GM19238 (cell line): ENCODE data around the gene NDUFA13.
A peak's percentile ranks its signal among the peaks of the same experiment; 100 is the strongest.

Experiments used
- DNase-seq: peaks from one replicate; pipeline ENCODE4 v3.0.0; 2011; ENCODE audit warnings: low spot score; ENCODE audit not compliant: insufficient read length

The NDUFA13 gene

DNA sequence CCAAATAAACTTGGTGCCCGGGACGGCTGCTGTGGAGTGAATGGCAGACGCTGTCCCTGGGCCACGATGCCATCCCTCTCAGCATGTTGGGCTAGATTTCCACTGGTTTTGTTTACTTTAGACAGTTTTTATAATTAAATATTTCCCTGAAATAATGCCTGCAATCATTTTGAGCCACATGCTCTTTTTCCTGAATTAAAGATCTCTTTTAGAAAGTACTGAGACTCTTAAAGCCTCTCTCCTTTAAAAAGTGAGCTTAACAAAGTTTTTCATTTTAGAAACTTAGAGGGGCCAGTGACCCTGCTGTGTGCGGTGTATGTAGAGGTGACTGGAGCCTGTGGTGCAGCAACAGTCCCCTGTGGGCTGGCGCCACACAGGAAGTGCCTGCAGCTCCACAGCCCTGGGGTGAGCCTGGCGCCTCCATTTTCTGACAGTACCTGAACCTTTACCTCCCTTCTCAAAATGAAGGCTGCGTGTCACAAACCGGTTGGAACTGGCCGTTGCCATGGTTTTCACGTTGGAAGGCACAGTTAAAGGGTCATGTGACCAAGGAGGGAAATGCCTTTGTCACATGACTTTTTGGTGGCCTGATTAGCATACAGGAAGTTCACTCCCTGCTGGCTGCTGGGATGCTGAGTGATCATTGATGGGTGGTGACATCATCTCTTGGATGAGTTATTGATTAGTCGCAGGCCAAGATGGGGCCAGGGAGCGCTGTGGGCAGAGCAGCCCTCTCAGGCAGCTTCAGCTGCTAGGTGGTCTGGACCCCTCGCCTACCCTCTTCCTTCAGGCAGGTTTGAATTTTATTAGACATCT is 26.9 kb upstream of the NDUFA13 start:
- DNase-seq, result peak; percentile 70

DNA sequence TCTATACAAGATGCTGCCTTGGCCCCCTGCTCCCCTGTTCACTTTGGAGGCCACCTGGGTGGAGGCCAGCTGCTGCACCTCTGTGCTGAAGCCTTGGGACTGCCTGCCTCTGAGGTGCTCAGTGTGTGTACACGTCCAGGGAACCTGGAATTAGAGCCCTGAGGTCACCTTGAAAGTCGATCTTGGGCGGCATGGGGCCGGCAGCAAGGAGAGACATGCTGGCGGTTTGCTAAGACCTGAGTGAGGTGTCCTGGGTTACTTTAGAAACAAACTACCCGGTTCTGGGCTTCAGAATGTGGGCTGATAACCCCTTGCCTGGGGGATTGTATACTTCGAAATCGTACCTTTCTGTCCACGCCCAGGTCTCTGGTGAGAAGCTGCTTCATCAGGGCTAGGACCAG is 26.2 kb upstream of the NDUFA13 start:
- no peak for DNase-seq

DNA sequence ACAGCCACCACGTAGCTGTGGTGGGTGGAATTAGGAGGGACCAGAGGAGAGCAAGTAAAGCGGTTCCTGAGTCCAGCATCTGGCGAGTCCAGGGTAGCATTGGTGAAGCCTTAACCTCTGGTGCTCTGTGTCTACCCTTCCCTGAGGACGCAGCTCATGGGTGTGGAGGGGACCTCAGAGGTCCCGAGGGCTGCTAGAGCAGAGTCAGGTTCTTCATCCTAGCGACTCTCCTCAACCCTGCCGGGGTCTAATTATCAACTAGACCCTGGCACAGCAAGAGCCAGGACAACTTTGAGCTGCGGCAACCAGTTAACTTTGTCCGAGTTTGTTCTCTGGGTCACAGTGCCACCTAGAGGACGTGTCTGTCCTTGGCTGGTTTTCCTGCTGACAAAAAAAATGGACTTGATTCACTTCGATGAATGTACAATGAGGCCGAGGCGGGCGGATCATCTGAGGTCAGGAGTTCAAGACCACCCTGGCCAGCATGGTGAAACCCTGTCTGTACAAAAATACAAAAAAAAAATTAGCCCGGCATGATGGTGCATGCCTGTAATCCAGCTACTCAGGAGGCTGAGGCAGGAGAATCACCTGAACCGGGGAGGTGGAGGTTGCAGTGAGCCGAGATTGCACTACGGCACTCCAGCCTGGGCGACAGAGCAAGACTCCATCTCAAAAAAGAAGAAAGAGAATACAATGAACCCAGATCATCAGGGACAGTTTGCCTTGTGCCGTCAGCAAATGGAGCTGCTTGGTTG is 25.6 kb upstream of the NDUFA13 start:
- DNase-seq, result peak; percentile 82

DNA sequence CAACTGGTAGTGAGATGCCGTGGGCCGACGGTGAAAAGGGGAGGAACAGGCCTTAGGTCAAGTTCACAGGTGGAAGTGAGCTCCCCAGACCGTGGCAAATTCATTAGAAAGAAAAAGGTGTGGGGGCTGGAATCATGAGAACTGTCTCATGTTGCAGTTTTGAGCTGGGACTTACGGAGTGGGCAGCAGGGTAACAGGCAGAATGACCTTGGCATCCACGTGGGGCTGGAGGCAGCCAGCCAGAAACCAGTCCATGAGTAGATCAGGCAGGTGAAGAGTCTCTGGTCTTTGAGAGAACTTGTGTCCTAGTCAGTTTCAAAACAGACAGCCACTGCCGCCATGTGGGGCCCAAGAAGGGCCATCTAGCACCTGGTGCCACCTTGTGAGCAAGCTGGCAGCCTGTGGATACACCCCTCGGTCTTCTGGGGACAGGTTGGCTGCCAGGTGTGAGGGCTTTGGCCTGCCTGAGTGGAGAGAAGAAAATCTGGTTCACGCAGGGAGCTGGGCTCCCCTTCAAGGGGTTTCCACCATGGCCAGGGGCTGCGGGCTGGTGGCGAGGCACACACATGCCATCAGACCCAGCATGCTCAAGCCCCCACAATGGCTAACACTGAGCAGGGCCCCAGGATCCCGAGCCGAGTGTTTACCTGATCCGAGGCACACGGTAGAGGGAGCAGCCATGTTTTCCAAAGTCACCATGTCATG is 24.6 kb upstream of the NDUFA13 start:
- DNase-seq, result no peak

DNA sequence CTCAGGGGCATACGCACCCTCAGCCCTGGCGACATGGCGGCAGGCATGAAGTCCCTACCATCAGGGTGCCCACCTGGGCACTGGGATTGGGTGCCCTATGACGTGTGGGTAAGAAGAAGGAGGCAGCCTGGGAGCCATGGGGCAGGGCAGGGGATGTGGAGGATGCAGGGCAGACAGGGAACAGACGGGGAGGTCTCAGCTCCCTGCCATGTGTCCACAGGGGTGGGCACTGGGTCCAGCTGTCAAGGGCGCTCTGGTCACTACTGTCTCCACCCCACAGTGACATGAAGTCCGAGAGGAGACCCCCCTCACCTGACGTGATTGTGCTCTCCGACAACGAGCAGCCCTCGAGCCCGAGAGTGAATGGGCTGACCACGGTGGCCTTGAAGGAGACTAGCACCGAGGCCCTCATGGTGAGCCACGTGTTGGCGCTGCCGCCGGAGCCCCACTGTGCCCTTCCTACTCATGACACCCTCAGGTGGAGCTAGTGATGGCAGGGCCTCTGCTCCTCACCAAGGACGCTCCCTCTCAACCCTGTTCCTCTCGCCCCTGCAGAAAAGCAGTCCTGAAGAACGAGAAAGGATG is 23.9 kb upstream of the NDUFA13 start:
- no peak for DNase-seq

DNA sequence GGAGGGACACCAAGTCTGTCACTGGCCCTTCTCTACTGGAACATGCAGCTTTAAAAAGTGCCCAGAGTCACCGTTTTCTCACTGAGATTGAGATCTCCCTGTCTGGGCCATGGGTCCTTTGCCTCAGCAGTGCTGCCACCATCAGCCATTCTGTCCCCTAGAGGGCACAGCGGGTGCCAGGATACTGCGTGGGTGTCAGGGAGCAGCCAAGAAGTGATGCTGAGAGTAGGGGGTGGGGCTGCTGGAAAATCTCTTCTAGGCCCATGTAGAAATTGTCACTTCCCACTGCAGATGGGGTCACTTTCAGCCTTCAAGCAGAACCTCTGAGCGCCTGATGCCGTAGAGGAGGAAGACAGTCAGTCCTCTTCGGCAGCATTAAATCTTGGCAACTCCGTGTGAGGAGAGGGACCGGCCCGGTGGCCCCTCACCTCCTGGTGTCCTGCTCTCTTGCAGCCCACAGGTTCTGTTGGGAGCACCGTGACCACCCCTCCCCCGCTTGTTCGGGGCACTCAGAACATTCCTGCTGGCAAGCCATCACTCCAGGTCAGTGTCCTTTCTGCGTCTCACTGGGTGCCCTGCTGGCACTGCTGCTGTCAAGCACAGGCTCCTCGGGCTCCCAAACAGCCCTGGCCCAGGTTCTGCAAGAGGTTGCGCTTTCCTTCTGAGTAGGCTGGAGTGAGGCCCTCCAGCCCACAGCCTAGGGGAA is 22.0 kb upstream of the NDUFA13 start:
- no peak for DNase-seq

DNA sequence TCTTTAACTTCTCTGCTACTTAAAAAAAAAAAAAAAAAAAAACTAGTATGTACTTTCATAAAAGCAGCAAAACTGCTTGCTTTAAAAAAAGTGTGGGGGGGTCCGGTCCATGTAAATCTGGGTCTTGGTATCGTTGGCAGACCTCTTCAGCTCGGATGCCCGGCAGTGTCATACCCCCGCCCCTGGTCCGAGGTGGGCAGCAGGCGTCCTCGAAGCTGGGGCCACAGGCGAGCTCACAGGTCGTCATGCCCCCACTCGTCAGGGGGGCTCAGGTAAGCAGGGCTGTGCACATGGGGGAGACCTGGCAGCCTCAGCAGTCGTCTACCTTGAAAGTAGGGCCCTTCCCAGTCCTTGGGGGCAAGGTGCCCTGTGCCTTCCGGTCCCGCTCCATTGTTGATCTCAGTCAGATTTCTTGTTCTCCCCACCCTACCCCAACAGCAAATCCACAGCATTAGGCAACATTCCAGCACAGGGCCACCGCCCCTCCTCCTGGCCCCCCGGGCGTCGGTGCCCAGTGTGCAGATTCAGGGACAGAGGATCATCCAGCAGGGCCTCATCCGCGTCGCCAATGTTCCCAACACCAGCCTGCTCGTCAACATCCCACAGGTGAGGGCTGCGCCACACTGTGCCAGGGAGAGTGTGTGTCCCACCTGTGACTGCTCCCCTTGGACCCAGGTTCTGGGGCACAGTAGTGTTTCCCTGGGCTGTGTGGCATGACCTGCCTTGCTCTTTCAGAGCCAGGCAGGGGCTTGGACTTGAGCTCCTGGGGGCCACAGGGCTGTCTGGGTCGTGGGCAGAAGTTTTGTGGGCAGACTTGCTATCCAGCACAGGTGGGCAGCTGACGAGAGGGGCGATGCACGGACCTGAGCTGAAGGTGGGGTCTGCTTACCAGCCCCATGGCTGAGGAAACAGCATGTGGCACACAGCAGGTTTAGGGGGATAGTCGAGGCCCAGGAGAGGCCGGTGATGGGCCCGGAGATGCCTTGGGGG is 20.1 kb upstream of the NDUFA13 start:
- DNase-seq, result no peak

DNA sequence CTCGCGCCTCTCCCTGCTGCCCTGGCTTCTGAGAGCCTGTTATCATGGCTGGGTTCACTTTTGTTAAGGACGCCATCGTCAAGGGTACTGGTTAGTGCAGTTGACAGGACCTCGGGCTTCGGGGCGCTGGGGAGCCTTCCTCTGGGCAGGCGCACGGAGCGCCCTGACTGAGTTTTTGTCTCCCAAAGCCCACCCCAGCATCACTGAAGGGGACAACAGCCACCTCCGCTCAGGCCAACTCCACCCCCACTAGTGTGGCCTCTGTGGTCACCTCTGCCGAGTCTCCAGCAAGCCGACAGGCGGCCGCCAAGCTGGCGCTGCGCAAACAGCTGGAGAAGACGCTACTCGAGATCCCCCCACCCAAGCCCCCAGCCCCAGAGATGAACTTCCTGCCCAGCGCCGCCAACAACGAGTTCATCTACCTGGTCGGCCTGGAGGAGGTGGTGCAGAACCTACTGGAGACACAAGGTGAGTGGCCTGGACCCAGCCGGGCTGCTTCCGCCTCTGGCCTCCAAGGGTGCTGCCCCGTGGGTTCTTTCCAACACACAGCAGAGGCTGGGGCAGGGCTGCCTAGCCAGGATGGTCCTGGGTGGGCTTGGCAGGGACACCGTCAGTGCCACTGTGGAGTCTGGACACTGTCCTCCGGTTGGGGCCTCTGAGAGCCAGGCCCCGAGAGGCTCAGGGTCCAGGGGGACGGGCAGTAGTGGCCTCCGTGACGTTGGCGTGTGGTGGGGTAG is 17.6 kb upstream of the NDUFA13 start:
- no peak for DNase-seq

DNA sequence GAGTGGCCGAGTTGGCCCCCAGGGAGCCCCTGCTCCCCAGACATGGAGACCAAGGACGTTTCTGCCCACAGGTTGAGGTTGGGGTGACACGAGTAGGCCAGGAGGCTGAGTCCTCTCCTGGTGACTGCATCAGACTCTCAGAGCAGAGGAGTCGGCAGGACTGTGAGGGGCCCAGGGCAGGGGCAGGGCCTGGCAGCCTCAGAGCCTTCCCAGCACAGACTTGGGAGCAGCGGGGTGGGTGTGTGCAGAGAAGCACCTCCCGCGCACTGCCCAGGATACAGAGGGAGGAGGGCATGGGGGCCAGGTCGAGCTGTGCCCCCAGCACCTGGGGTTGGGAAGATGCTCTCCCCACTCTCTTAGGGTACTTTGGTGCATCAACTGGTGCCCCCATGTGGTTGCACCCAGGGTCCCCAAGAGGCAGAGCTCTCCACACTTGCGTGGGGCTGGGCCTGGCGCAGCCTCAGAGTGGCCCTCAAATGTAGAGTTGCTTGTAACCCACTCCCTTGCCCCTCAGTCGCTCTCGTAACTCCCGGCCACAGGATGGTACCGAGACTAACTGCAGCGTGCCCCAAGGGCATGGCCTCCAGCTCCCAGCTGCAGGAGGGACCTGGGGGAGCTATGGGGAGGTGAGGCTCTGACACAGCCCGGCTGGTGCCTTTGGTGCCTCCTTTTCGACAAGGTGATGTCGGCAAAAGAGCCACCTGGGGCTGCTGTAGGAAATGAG is 16.6 kb upstream of the NDUFA13 start:
- DNase-seq, result no peak

DNA sequence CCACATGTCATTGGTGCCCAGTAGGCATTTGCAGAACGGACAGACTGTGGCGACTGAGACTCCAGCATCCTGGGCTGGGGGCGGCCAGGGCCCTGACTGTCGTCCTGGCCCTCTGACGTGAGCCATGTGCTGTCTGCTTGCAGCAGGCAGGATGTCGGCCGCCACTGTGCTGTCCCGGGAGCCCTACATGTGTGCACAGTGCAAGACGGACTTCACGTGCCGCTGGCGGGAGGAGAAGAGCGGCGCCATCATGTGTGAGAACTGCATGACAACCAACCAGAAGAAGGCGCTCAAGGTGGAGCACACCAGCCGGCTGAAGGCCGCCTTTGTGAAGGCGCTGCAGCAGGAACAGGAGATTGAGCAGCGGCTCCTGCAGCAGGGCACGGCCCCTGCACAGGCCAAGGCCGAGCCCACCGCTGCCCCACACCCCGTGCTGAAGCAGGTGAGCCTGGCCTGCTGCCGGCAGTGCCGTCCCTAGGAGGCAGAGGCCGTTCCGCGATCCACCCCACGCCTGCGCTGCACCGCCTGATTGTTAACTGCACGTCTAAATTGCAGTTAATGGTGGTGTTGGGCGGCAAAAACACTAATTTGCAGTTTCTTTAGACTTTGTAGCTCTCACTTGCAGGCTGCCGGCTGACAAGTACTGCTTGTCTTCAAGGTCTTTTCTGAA is 14.9 kb upstream of the NDUFA13 start:
- no peak for DNase-seq

DNA sequence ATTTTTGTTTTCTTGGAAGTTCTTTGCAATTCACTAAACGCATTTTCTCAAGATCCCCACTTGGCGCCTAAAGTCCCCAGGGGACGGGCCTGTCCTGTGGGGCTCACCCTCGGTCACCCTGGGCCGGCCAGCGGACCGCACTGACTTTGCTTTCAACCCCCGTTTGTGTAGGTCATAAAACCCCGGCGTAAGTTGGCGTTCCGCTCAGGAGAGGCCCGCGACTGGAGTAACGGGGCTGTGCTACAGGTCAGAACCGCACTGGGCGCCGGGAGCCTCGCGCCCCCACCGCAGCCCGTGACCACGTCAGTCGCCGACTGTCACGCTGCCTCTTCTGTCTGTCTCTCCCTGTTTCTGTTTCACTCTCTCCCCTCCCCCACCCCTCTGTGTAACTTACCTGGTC is 14.2 kb upstream of the NDUFA13 start:
- no peak for DNase-seq

DNA sequence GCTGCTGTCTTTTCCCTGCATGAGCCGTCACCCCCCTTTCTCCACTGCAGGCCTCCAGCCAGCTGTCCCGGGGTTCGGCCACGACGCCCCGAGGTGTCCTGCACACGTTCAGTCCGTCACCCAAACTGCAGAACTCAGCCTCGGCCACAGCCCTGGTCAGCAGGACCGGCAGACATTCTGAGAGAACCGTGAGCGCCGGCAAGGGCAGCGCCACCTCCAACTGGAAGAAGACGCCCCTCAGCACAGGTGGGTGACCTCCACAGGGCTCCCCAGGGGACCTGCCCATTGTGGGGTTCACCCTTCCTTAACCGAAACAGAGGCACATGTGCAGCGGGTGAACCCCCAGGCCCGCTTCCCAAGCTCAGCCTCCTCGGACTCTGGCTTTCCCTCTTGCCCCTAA is 13.7 kb upstream of the NDUFA13 start:
- DNase-seq, result no peak

DNA sequence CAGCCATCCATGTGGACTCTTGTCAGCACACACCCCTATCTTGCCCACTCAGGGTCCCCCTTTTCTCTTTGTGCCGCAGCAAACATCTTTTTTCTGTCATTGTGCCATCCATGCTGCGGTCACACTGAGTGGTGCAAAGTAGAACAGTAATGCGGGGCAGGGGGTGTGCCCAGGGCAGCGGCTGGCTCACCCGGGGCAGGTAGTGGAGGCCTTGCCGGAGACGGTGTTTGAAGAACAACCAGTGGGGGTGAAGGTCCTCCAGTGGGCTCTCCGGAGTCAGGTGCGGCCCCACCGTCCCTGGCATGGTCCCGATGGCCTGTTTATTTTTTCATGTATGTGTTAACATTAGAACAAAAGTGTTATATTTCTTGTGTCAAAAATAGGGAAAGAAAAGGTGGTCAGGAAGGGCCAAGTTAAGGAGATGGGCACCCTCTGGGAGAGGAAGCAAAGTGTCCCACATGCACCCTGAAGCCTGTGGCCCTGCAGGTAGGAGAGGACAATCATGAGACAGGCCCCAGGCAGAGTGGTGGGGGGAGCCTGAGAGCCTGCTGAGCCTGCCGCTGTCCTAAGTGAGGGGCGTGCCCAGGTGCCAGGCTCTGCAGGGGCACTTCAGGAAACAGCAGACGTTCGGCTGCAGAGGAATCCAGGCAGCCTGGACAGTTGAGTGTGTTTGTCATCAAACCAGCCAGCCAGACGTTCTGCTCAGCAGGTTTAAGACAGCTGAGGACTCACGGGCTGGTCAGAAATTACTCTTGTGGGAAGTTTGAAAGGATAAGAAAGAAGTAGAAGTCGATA is 13.0 kb upstream of the NDUFA13 start:
- DNase-seq, result no peak

DNA sequence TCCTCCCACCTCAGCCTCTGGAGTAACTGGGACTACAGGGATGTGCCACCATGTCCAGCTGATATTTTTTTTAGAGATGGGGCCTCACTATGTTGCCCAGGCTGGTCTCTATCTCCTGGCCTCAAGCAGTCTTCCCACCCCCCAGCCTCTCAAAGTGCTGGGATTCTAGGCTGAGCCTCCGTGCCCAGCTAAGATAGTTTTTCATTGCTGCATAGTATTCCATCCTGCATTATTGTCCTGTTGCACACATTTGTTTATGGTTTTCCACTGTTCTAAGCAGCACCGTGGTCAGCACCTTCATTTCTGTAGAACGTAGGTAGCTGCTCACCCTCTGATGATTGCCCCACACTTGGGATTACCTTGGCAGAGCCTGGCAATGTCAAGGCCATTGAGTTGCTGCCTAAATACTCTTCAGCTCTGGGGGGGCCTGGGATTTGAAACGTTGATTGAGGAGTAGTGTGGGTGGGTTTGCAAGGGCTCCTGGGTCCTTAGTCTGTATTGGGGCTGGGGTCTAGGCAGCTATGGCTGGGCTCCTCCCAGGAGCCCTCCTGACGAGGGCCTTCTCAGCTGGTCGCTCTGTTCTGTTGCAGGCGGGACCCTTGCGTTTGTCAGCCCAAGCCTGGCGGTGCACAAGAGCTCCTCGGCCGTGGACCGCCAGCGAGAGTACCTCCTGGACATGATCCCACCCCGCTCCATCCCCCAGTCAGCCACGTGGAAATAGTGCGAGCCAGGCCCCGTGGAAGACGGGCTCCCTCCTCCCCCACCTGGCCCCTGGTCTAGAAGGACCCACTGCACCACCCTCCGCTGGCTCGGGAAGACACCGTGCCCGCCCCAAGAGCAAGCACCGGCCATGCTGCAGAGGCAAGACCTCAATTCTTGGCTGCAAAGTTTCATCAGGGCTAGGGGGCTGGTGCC is 11.0 kb upstream of the NDUFA13 start:
- DNase-seq, result no peak

DNA sequence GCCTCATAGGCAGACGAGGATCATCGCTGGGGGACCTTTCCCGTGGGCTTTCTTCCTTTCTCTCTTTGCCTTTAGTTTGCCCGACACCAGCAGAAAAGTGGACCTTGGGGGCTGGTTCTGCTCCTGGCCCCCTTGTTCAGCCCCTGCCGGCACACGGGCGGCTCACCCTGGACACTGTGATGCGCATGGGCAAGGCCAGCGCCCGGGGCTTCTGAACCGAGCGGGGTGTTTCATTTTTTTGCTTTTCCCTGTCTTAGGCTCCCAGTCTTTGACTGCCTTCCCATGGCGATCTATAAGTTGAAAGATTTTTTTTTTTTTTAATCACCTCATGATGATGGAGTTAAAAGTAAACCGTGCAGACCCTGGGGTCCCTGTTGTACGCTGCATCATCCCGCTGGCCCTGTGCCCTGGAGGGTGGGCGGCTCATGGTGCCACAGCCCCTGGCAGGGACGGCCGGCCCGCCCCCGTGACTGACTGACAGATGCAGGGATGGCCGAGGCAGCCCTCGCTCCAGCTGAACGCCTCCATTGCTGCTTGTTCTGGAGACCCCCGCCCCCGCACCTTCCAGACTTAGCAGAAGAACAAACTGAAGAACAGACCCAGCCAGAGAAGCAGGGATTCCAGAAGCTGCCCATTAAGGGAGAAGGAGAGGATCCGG is 10.2 kb upstream of the NDUFA13 start:
- DNase-seq, result no peak

DNA sequence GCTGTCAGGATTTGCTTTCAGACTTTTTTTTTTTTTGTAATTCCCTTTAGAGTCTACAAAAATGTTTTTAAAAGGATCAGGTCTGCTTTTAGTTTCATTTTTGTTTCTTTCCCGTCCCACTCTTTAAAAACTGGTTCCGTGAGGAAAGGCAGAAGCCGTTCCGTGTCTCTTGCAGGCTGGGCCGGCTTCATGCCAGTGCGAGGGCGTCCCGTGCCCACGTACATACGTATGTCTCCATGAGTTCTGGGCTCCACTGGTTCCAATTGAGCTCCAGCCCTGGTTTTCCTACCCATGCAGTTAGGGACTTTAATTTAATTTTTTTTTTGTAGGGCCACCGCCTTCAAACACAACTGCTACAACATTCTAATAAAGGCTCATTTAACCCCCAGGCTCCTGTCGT is 9.4 kb upstream of the NDUFA13 start:
- no peak for DNase-seq
